ENCODE data around the gene CPNE1.

CPNE1 gene

GRCh38 chr20:35637276-35637675 lies 27.4 kb downstream of the CPNE1 start:
- H3K36me3 ChIP-seq (replicated peaks; ENCODE audit: low read depth, low read length), result peaks cover 8% of the 10 kb centered on the region
- H3K27ac ChIP-seq (ENCODE audit: low read length), result no peak overlapping the region
- TF ChIP-seq, protein P1, sequence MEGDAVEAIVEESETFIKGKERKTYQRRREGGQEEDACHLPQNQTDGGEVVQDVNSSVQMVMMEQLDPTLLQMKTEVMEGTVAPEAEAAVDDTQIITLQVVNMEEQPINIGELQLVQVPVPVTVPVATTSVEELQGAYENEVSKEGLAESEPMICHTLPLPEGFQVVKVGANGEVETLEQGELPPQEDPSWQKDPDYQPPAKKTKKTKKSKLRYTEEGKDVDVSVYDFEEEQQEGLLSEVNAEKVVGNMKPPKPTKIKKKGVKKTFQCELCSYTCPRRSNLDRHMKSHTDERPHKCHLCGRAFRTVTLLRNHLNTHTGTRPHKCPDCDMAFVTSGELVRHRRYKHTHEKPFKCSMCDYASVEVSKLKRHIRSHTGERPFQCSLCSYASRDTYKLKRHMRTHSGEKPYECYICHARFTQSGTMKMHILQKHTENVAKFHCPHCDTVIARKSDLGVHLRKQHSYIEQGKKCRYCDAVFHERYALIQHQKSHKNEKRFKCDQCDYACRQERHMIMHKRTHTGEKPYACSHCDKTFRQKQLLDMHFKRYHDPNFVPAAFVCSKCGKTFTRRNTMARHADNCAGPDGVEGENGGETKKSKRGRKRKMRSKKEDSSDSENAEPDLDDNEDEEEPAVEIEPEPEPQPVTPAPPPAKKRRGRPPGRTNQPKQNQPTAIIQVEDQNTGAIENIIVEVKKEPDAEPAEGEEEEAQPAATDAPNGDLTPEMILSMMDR (IDR thresholded peaks at IDR 0.05; ENCODE audit: low read depth, low read length), result no peak
- TF ChIP-seq EZH2phosphoT487 (IDR thresholded peaks at IDR 0.05; ENCODE audit: low read depth), result no peak
- H3K79me2 ChIP-seq (ENCODE audit: low read length), result peaks cover 86% of the 10 kb centered on the region
- H3K4me3 ChIP-seq (ENCODE audit: low read length), result no peak overlapping the region
- H4K20me1 ChIP-seq (ENCODE audit: insufficient read depth, low read length), result peaks cover 50% of the 10 kb centered on the region
- H3K27me3 ChIP-seq (ENCODE audit: low read depth, low read length), result no peaks in the 10 kb centered on the region
- H3K9me3 ChIP-seq (ENCODE audit: insufficient read depth, low read length), result no peaks in the 10 kb centered on the region
- H3K4me1 ChIP-seq (ENCODE audit: low read length), result no peaks in the 10 kb centered on the region
- H2AFZ ChIP-seq (ENCODE audit: low read depth, low read length), result no peak overlapping the region
- no peak overlapping the region for H3K9ac ChIP-seq (ENCODE audit: low read length)
- H3K4me2 ChIP-seq (ENCODE audit: low read length), result no peak overlapping the region

- H3K4me2 ChIP-seq (ENCODE audit: low read length), result no peak overlapping the region
- no peak overlapping the region for H3K27ac ChIP-seq (ENCODE audit: low read length)
- H4K20me1 ChIP-seq (ENCODE audit: insufficient read depth, low read length), result peaks cover 43% of the 10 kb centered on the region
- TF ChIP-seq, protein P1 (IDR thresholded peaks at IDR 0.05; ENCODE audit: low read depth, low read length), result no peak
- TF ChIP-seq EZH2phosphoT487 (IDR thresholded peaks at IDR 0.05; ENCODE audit: low read depth), result no peak
- peaks cover 74% of the 10 kb centered on the region for H3K79me2 ChIP-seq (ENCODE audit: low read length)
- no peaks in the 10 kb centered on the region for H3K9me3 ChIP-seq (ENCODE audit: insufficient read depth, low read length)
- H3K27me3 ChIP-seq (ENCODE audit: low read depth, low read length), result no peaks in the 10 kb centered on the region
- peaks cover 16% of the 10 kb centered on the region for H3K36me3 ChIP-seq (replicated peaks; ENCODE audit: low read depth, low read length)
- no peak overlapping the region for H3K9ac ChIP-seq (ENCODE audit: low read length)
- no peaks in the 10 kb centered on the region for H3K4me1 ChIP-seq (ENCODE audit: low read length)
- no peak overlapping the region for H3K4me3 ChIP-seq (ENCODE audit: low read length)
- no peak overlapping the region for H2AFZ ChIP-seq (ENCODE audit: low read depth, low read length)
Observed at GRCh38 chr20:35636095-35636494, 28.6 kb downstream of the CPNE1 start.

DNA sequence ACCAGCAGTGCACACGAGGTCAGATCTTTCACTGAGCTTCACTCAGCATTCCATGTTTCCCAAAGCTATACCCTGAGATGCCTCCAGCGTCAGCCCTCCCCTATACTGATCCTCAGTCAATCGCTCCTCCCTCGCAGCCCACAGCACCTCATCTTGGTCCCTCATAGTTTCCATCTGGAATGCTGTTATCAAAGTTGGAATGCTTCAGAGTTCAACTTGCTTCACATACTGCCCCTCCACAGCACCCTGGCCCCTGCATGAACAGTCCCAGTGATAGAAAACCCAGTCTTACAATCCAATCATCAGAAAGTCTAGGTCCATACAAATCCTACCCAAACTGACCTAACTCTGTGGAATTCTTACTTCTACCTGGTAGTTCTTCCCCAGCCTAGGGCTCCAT lies 29.0 kb downstream of the CPNE1 start:
- no peak for TF ChIP-seq EZH2phosphoT487 (IDR thresholded peaks at IDR 0.05; ENCODE audit: low read depth)
- TF ChIP-seq, protein P1 (IDR thresholded peaks at IDR 0.05; ENCODE audit: low read depth, low read length), result no peak
- peaks cover 70% of the 10 kb centered on the region for H3K79me2 ChIP-seq (ENCODE audit: low read length)

GRCh38 chr20:35632539-35633115 lies 32.1 kb downstream of the CPNE1 start:
- peaks cover 41% of the 10 kb centered on the region for H3K79me2 ChIP-seq (ENCODE audit: low read length)
- H3K4me2 ChIP-seq (ENCODE audit: low read length), result no peak overlapping the region
- H4K20me1 ChIP-seq (ENCODE audit: insufficient read depth, low read length), result peaks cover 30% of the 10 kb centered on the region
- peaks cover 39% of the 10 kb centered on the region for H3K36me3 ChIP-seq (replicated peaks; ENCODE audit: low read depth, low read length)
- no peak overlapping the region for H3K4me3 ChIP-seq (ENCODE audit: low read length)
- no peak overlapping the region for H3K9ac ChIP-seq (ENCODE audit: low read length)
- no peak for TF ChIP-seq EZH2phosphoT487 (IDR thresholded peaks at IDR 0.05; ENCODE audit: low read depth)
- TF ChIP-seq, protein P1 (IDR thresholded peaks at IDR 0.05; ENCODE audit: low read depth, low read length), result no peak
- no peaks in the 10 kb centered on the region for H3K9me3 ChIP-seq (ENCODE audit: insufficient read depth, low read length)
- no peaks in the 10 kb centered on the region for H3K4me1 ChIP-seq (ENCODE audit: low read length)
- no peaks in the 10 kb centered on the region for H3K27me3 ChIP-seq (ENCODE audit: low read depth, low read length)
- H3K27ac ChIP-seq (ENCODE audit: low read length), result no peak overlapping the region
- H2AFZ ChIP-seq (ENCODE audit: low read depth, low read length), result no peak overlapping the region

More for the DNA sequence above, 29.0 kb downstream of the CPNE1 start:
- H3K4me2 ChIP-seq (ENCODE audit: low read length), result no peak overlapping the region
- no peak overlapping the region for H3K27ac ChIP-seq (ENCODE audit: low read length)
- no peaks in the 10 kb centered on the region for H3K9me3 ChIP-seq (ENCODE audit: insufficient read depth, low read length)
- H3K27me3 ChIP-seq (ENCODE audit: low read depth, low read length), result no peaks in the 10 kb centered on the region
- H3K9ac ChIP-seq (ENCODE audit: low read length), result no peak overlapping the region
- peaks cover 38% of the 10 kb centered on the region for H4K20me1 ChIP-seq (ENCODE audit: insufficient read depth, low read length)
- no peaks in the 10 kb centered on the region for H3K4me1 ChIP-seq (ENCODE audit: low read length)
- no peak overlapping the region for H2AFZ ChIP-seq (ENCODE audit: low read depth, low read length)
- H3K4me3 ChIP-seq (ENCODE audit: low read length), result no peak overlapping the region
- peaks cover 20% of the 10 kb centered on the region for H3K36me3 ChIP-seq (replicated peaks; ENCODE audit: low read depth, low read length)
